ENCODE data around the gene UEVLD.

- TF ChIP-seq CTCF (IDR thresholded peaks at IDR 0.05 in 2 of 3, conservative IDR thresholded peaks at IDR 0.05 in 1 of 3; ENCODE audit: borderline replicate concordance in 1 of 3, insufficient read depth in 1 of 3, low read depth in 2 of 3, low read length in 2 of 3): no peak
- no peak for TF ChIP-seq MAX (IDR thresholded peaks at IDR 0.05)
- no peak for TF ChIP-seq POLR2A (IDR thresholded peaks at IDR 0.05; ENCODE audit: borderline replicate concordance, extremely low read depth, insufficient read depth, insufficient read length)
- no peak for TF ChIP-seq ELF1 (IDR thresholded peaks at IDR 0.05; ENCODE audit: borderline replicate concordance, low read depth)
- no peak for TF ChIP-seq REST (IDR thresholded peaks at IDR 0.05; ENCODE audit: low read depth)
- TF ChIP-seq RAD21 (IDR thresholded peaks at IDR 0.05; ENCODE audit: low read depth): no peak
- TF ChIP-seq FOSL1 (IDR thresholded peaks at IDR 0.05; ENCODE audit: low read depth): no peak
- TF ChIP-seq ZFX (IDR thresholded peaks at IDR 0.05): no peak
- TF ChIP-seq JUND (IDR thresholded peaks at IDR 0.05): no peak
- no peak for TF ChIP-seq SIN3A (IDR thresholded peaks at IDR 0.05; ENCODE audit: low read depth)
- TF ChIP-seq CEBPB (IDR thresholded peaks at IDR 0.05; ENCODE audit: low read depth): no peak
- no peak for TF ChIP-seq POLR2AphosphoS5 (IDR thresholded peaks at IDR 0.05; ENCODE audit: low read depth, low read length)
- no peak for TF ChIP-seq EZH2 (IDR thresholded peaks at IDR 0.05)
- TF ChIP-seq CBX3 (IDR thresholded peaks at IDR 0.05; ENCODE audit: low read depth): no peak
These were observed 95.2 kb downstream of the UEVLD start for GRCh38 chr11:18493310-18493709.

All from HCT116 (cell line).